GM19397 (cell line): ENCODE results near the gene ROBO4.

ENCODE experiments used
- ATAC-seq: cut with Tn5 transposase; IDR thresholded peaks from one replicate; pipeline ENCODE4 v1.9.1; 2021; ENCODE audit warnings: mild to moderate bottlenecking, moderate library complexity; ENCODE audit not compliant: unreplicated experiment

The ROBO4 gene

DNA sequence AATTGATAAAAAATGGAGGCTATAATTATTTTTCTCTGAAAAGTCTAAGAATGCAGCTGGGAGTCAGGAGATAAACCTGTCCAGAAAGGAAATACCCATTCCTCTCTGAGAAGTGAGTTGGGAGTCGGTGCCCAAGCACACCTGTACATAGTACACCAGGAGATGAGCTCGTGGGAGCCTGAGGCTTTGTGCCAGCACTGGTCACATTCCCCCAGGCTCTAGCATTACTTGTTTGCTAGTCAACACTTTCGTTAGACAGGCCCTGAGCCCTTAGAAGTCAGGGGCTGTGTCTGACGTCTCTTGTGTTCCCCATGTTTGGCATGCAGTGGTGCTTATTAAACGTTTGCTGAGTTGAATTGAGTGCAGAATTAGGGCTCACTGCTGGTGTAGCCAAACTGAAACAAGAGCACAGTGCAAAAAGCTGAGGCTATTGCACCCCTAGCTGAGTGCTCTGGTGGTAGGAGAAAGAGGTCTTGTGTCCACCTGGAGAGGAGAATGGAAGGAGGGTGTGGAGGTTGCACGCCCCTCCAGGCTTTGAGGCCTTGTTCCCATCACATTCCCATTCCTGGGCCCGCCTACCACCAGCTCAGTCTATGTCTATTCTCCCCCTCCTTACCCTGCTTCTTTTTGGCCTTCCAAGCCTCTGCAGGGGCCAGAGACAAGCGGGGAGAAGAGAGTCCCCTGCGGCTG lies 6.8 kb downstream of the ROBO4 start:
- ATAC-seq = no peak

DNA sequence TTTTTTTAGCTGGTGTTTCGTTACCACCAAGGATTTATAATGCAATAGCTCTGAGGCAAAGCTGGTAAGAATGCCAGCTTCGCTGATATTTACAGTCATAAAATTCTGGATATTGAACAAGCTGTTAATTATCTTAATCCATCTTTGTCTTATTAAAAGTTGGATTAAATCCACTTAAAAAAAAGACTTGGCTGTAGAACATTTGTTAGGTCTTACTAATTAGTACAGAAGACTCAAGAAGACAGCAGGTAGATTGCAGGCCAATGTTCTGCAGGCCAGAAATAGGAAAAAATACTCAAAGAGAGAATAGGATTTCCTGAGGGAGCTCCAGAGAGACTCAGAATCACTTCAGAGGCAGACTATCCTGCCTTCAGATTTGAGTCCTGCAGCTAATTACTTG lies 7.5 kb downstream of the ROBO4 start:
- no peak for ATAC-seq

DNA sequence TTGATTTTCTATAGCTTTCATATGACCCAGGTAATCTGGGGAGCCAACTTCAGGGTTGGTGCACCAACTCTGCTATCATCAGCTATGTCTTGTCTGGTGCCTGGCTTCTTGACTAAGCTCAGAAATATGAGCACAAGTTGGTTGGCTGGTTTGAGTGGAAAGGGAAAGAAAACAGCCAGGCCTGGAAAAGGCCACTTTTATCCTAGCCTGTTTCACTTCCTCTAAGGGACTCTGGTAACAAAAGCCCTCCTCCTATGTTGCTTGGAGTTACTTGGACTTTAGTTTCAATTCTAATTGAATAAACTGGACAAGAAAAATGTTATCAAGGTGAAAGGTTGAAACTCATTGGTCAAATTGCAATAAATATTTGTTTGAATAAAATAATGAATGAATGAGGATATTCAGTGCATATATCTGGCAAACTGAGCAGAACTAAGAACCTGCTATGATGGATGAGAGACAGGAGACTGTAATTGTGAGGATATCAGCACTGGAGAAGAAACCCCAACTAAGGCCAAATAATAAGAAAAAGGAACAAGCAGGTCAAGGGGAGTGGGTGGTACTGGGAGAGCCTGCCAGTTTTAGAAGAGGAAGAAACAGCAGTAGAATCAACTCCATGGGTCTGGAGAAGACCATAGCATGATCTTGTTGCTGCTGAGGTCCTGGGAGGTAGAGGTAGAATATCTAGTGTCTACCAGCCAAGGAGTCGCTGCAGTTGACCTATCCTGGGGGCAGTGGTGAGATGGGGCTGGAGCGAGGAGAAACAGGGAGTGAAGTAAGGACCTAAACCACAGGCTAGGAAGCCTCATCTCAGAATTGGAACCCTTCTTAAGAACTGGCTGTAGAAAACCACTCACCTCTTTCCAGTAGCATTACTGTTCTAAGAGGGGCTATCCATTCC lies 8.2 kb downstream of the ROBO4 start:
- no peak for ATAC-seq

DNA sequence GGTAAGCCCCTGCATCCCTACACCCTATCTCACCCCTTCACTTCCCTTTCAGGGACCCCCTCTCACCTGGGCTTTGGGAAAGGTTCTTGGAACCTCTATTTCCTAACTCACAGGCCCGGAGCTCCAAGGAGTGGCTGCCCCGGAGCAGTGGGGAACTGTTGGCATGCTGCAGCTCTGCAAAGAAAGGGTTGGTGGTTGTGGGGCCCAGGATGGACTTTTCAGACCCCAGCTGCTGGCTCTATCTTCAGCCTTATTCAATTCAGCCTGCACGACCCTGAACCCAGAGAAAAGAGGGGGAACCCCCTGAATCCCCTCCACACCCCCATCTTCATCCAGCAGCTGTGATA lies 10.0 kb downstream of the ROBO4 start:
- ATAC-seq = no peak

DNA sequence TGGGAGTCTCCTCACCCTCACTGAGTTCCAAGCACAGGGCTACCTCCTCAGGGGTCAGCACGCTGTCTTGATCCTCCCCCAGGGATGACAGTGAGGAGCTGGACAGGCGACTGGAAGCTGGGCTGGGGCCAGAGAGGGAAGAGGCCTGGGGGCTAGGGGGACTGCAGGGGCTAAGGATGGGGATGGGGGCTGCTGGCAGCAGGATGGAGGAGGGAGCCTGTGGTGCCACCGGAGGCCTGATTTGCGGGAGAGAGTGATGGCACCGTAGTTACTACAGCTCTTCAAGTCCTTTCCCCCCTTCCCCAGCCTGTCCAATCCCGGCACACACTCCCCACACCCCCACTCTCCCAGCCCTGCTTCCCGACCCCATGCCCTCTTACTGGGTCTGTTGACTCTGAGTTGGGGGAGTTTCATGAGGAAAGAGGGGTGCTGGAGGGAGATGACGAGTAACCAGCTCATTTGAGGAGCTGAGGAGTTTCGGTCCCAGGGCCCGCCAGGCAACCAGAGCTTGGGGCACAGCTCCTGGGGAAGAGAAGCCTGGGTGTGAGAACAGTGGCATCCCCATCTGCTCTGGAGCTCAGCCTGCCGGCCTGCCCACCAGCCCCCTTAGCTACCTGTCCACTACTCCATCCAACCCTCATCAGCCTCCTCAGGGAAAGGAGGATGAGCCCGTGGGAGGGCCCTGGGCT lies 10.5 kb downstream of the ROBO4 start:
- no peak for ATAC-seq

DNA sequence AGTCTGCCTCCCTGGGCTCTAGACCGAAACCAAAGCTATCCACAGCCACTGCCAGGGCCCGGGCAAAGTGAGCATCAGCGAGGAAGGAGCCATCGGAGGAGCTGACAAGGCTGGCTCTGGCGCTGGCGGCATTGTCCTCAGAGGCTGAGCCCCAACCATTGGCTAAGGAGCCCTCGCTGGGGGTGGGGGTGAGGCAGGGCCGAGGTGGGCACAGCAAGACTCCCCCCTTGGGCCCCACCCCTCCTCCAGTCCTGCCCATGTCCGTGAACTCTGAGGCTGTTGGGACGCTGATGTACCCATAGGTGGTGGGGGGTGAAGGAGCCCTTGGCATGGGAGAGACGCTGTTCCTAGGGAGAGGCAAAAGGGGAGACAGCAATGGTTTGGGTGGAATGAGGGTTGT lies 11.2 kb downstream of the ROBO4 start:
- ATAC-seq = no peak

DNA sequence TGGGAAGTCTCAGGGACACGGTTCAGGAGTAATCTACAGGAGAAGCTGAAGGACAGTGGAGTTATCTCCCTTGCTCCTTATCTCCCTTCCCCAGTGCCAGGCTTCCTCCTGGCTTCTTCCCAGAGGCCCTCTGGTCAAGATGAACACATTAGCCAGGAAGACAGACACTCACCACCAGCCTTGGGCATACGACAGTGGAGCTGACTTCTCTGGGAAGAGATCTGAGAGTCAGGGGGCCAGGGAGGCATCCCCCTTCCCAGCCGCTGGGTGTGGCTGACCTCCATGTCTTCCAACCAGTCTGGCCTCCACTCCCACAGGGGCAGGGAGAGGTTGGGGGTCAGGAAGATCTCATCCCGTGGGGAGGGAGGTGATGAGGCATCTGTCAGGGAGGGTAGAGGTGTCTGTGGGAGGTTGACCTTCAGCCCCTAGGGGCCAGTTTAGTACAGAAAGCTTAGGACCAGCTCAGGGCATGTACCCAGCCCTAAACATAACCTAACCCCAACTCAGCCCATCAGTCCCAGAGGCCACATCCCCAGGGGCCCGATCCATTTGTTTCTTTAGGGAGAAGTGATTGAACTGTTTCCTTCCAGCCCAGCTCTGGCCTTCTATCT lies 12.7 kb downstream of the ROBO4 start:
- no peak for ATAC-seq

DNA sequence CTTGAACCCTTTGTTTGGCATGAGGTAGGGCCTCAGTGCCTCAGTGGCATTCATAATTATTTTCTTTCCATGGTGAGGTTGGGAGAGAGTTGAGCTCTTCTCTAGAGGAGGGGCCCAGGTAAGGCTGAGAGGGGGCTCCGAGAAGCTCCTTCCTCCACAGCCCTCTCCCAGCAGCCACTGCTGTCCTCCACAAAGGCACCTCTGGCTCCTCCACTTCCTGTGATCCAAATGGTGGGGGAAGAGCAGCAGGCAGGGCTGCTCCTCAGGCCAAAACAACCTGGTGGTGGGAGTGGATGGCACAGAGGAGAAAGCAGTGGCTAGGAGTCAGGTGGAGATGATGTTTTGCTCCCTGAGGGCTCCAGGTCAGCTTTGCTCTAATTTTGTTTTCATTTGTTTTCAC lies 13.3 kb downstream of the ROBO4 start:
- no peak for ATAC-seq

DNA sequence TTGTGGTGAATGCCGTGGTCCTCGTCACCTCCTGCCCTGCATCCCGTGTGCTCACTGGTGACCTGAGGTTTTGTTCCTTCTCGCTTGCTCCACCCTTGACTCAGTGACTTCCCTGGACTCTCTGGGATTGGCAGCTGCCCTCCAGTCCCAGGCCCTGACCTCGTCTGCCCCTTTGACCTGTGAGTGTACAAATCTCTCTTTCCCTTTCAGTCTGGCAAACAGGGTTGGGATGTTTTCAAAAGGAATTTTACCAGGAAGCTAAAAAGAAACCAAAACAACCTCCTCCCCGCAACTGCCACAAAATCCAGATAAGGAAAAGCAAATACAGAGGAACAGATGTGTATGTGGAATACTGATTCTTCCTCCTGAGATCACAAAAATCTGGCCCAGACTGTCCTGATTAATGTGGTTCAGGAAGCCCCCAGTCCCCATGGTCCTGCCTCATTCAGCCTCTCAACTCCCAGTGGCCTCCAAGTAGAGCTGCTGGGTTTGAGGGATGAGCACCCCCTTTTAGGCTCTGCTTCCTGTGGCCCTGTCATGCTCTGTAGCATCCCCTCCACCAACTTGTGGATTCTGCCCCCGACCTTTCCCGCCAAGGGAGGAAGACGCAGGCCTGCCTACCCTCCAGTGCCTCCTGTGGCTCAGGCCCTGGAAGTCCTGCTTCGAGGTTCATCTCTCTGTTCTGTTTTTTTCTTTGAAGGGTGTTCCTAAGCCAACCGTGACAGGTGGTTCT lies 15.2 kb downstream of the ROBO4 start:
- ATAC-seq = no peak

DNA sequence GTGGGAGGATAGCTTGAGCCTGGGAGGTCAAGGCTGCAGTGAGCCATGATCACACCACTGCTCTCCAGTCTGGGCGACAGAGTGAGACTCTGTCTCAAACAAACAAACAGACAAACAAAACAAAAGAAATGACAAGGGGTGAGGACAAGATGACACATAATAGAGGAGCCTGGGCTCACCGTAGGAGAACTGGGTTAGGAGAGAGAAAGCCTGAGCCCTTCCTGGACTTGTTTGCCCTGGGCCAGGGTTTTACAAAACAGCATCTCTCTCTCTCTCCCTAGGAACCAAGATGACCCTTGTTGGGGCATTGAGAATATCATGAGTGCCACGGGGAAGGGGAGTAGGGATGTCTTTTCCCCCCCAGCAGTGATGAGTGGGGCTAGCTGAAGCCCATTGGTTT lies 16.7 kb downstream of the ROBO4 start:
- no peak for ATAC-seq

DNA sequence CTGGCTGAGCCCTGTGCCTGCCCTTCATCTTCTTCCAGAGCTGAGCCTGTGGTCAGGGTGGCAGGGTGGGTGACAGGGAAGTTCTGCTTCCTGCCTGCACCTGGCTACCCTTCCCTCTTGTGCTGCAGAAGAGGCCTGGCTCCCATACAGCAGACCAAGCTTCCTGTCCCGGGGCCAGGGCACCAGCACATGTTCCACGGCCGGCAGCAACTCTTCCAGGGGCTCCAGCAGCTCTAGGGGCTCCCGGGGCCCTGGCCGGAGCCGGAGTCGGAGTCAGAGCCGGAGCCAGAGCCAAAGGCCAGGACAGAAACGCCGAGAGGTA lies 17.4 kb downstream of the ROBO4 start:
- no peak for ATAC-seq

DNA sequence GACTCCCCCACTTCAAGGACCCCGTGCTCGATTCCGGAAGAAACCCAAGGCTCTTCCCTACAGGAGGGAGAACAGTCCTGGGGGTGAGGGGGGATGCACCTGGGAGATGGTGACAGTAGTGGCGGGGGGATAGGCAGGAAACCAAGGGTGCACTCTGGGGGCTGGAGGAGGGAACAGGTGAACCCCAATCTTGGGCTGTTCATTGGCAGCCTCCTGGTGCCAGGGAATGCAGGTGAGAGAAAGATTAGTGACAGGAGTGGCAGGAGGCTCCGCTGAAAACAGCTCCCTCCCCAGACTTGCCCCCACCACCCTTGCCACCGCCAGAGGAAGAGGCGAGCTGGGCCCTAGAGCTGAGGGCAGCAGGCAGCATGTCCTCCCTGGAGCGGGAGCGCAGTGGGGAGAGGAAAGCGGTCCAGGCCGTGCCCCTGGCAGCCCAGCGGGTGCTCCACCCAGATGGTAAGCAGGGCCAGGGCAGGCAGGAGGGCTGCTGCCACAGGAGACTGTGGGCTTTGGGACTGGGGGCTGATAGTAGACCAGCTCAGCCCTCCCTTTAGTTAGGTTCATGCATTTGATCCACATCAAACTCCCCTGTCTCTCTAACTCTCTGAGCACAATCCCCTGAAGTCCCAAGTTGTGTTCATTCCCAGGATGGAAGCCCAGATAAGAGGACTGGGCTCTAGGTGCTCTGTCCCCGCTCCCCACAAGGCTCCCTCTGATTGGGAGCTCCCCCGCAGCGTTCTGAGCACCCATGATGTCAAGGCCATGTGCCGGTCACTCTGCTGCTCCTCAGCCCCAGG lies 18.0 kb downstream of the ROBO4 start:
- ATAC-seq = no peak

DNA sequence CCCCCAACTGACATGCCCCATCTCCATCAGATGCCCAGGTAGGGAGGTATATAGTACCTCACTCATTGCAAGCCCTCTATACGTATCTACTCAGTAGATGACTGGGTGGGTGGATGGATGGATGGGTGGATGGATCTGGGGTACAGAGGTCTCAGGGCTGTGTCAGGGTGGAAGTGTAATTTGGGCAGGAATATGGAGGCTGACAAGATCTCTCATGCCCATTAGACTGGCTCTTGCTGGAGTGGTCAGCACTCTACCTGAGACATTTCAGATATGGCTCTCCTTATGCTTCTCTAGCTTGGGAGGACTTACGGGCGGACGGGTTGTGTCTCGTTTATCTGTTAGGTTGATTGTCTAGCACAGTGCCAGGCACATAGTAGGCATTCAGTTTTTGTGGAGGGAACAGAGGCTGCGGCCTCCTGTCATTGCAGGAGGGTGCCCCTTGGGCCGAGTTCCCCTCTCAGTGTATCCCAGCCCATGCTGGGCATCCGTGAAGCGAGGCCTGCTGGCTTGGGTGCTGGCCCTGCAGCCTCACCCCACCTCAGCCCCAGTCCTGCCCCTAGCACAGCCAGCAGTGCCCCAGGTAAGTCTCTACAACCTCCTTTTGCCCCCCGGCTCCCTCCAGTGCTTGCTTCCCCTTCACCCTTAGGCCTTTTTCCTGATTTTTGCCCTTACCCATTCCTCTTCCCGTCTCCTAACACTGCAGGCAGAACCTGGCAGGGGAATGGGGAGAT lies 18.7 kb downstream of the ROBO4 start:
- ATAC-seq = no peak

DNA sequence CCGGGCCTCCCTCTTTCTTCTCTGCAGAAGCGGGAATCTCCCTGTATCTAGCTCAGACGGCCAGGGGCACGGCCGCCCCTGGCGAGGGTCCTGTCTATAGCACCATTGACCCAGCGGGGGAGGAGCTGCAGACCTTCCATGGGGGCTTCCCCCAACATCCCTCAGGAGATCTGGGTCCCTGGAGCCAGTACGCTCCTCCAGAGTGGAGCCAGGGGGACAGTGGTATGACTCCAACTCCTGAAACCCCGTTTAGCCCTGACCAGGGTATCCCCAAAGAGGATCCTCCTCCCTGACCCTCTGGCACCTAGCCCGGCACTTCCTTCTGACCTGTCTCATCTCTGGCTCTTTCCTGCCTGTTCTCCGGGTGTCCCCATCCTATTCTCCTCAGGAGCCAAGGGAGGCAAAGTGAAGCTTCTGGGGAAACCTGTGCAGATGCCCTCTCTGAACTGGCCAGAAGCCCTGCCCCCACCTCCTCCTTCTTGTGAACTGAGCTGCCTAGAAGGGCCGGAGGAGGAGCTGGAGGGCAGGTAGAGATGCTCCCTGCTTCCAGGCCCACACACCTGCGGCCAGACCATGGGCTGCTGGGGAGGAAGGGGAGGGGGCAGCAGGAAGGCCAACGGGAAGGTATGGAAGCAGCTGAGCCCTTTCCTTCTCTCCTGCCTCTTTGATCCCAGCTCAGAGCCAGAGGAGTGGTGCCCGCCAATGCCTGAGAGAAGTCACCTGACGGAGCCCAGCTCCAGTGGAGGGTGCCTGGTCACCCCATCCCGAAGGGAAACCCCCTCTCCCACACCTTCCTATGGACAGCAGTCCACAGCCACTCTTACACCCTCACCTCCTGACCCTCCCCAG lies 19.5 kb downstream of the ROBO4 start:
- ATAC-seq = no peak

DNA sequence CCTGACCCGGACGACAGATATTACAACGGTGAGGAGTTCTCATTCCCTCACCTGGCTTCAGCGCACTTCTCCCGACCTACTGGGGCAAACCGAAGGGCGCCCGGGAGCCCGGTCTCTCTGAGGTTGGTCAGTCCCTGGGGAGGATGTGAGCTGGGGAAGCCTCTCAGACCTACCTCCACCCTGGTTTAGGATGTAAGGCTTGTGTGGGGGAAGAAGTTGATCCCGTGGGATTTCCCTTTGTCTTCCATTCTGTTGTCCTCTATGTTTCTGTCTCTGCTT lies 20.1 kb downstream of the ROBO4 start:
- no peak for ATAC-seq

DNA sequence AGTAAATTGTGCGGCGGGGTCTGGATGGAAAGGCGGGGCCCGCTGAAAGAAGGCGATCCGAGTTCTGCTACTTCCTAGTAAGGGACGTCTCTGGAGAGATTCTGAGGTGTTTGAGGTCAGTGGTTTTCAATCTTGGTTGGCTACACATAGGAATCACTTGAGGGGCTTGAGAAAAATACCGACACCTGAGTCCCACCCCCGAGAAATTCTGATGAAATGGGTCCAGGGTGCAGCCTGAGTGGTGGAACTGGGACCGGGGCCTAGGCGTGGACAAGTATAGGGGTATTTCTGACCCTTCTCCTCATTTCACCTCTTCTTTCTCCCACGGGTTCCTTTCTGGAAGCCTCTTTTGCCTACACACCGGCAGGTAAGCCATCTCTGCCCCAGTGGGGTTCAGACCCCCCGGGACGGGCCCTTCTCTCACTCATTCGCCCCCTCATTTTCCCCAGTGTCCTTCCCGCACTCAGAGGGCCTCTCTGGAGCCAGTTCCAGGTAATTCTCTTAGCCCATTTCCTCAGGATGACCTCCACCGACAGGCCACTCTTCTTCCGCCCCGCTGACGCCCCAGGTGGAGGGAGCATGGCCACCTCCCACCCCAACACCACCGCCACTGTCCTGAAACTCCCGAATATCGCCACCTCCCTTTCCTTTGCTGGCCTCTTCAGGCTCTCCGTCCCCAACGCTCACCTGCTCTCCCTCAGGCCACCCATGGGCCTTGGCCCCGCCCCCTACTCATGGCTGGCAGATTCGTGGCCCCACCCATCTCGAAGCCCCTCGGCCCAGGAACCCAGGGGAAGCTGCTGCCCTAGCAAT lies 20.6 kb downstream of the ROBO4 start:
- ATAC-seq = no peak

DNA sequence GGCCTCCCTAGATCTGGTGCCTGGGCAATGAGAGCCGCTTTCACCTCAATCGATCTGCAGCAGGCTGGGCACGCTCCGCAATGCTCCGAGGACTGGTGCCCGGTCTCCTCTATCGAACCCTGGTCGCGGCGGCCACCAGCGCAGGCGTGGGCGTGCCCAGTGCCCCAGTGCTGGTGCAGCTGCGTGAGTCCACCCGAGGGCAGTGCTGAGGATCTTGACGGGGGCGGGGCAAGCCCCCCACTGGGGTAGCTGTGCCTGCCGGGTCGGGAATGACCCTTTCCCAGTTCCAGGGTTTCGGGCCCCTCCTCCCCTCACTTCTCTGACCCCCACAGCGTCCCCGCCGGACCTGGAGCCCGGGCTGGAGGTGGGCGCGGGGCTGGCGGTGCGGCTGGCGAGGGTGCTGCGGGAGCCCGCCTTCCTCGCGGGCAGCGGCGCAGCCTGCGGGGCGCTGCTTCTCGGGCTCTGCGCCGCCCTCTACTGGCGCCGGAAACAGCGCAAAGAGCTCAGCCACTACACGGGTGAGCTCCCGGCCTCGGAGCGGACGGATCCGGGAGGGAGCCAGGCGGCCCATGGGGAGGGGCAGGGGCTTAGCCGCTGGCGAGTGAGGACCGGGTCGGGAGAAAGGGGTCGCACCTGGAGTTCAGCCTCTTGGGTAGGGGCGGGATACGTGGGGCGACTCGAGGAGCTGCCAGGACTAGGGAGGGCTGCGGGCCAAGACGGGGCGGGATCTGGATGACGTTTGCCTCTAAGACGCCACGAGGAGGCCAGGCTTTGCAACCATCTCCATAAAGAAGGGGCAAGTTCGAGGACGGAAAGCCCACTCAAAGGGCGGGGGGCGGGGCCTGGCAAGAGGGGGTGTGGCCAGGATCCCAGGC lies 21.5 kb downstream of the ROBO4 start:
- ATAC-seq = peak; percentile 90
